CD4-positive, alpha-beta T cell treated with Interleukin-4 for 1 hour (primary cell): ENCODE data around the gene CRADD.

Experiments used
- DNase-seq, 2 donors: peaks; one replicate each; pipeline ENCODE4 v3.0.0-alpha.2; 2020 to 2022

Gene CRADD

DNA sequence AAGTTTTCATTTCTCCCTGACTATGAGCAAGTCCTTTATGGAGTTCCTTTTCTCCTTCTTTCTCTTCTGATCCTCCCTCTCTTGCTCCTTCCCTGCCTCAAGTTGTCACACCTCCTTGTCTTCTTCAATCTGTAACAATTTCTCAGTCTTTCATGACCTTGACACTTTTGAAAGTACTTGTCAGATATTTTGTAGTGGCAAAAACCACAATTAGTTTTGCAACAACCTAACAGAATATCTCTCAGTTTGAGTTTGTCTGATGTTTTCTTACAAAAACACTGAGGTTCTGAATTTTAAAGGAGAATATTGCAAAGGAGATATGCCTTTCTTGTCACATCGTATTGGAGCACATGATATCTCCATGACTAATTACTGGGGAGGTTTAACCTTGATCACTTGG, 4.1 kb upstream of the CRADD start:
- DNase-seq, result no peak

DNA sequence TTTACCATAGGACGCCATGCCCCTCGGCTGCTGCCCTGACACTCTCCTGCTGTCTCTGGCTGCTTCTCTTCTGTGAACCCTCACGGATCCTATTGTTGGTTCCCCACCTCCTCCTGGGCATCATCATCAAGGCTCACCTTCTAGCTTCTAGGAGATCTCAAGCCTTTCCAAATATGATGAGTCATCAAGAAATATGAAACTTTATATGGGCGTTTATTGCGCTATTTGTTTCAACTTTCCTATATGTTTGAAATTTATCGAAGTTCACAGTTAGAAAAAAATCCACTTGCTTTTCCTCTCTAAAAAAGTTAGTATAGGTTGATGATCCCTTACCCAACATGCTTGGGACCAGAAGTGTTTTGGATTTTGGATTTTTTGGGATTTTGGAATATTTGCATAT, 2.8 kb upstream of the CRADD start:
- DNase-seq, result no peak

DNA sequence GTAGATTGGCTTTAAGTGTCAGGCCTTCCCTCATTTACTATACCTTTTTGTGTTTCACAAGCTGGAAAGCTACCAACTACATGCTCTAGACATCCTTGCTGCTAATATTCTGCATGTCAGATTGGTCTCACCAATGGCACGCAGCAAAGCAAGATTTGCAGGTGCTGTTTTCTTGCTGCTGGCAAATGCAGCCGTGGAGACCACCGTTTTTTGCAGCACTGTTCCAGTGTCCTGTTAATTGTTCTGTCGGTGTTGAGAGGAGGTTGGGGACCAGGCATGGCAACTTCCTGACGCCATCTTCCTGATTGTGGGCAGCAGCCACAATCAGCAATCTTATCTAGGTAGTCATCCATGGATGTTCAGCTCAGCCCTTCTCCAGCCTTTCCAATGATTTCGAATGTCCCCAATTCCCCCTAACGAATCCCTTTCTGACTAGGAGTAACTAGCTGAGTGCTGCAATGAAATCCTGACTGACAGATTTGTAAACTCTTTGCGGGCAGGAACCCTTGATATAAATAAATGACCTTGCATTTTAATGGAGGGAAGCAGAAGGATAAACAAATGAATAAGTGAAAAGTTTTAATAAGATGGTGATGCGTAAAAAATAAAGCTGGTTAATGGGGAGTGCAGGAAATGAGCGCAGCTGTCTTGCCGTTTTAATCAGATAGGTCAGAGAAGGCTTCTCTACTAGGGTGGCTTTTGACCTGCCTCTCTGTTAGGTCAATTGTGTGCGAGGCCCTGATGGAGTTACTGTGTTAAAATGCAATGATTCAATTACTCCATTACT, 574 bp upstream of the CRADD start:
- no peak for DNase-seq

GRCh38 chr12:93678779-93679178, 1.6 kb downstream of the CRADD start:
- no peak for DNase-seq

GRCh38 chr12:93679308-93679925, 2.2 kb downstream of the CRADD start:
- DNase-seq, result no peak

GRCh38 chr12:93680006-93680405, 2.8 kb downstream of the CRADD start:
- DNase-seq, result no peak

GRCh38 chr12:93682846-93683261, 5.7 kb downstream of the CRADD start:
- DNase-seq, result no peak

GRCh38 chr12:93683410-93683809, 6.2 kb downstream of the CRADD start:
- no peak for DNase-seq

- DNase-seq, result no peak
Observed at GRCh38 chr12:93684716-93685115, 7.5 kb downstream of the CRADD start.

- no peak for DNase-seq
Observed at GRCh38 chr12:93686572-93687356, 9.6 kb downstream of the CRADD start.

DNA sequence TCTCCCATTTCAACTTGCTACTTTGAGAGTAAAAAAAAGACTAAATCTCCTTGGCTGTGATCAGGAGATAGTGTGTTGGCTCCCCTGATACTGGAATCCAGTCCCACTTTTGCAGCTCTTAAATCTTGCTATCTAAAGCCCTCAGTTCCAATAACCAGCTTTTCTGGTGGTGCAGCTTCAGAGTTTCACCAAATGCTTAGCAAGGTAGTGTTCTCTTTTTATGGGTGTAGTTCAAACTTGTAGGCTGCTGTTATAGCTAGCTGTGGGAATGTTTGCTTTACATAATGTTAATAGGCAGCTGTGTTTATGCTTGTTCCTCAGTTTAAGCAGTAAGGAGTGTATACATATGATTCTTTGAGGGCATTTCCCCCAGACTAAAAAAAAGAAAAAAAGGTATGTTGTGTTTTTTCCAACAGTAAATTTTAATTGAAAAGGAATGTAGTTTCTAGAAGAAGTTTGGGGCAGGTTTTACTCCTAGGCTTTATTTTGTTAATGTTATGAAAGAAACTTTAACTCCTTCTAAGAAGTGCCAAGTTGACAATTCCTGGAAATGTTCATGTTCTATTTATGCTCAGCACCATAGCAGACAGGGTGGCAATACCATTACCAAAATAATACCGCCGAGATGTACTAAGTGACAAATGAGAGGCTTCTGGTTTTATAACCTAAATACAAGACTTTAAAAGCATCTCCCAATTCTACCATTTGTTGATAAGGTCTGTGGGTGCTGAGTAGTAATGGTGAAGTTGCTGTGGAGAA, 12.1 kb downstream of the CRADD start:
- no peak for DNase-seq

DNA sequence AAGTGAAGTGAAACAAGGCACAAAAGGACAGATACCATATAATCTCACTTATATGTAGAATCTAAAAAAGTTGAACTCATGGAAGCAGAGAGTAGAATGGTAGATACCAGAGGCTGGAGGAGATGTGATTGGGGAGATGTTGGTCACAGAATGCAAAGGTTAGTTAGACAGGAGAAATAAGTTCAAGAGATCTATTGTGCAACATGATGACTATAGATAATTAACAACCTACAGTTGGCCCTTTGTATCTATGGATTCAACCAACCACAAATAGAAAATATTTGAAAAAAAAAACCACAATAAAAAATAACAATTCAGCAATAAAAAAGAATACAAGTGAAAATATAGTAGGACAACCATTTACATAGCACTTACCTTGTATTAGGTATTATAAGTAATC, 19.3 kb downstream of the CRADD start:
- DNase-seq, result no peak

DNA sequence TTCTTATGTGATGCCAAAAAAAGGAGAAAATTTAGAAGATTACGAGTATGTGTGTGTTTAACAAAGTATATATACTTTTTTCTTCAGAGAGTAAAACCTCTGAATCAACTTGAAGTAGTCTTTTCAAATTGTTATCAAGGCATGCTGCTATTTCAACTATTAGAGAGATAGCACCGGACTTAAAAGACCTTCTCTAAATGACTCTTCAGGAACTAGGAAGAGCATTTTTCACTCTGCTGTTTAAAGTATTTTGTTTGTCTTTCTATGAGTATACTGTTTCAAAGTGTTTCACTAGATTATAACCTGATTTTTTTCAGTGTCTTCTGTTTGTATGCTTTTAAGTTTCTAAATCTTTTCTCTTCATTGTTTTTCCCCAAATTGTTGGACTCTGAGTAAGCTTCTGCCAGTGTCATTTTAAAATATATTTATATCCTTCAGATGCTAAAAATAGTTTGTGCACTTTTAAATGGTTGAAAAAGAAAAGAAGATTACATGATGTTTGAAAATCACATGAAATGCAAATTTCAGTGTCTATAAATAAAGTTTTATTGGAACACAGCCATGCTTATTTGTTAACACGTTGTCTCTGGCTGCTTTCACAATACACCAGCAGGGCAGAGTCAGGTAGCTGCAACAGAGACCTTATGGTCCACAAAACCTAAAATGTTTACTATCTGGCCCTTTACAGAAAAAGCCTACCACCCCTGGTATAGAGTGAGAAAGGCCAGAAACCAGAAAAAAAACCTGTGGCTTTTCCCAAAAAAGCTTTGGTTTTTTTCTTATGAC, 21.3 kb downstream of the CRADD start:
- DNase-seq, result no peak

DNA sequence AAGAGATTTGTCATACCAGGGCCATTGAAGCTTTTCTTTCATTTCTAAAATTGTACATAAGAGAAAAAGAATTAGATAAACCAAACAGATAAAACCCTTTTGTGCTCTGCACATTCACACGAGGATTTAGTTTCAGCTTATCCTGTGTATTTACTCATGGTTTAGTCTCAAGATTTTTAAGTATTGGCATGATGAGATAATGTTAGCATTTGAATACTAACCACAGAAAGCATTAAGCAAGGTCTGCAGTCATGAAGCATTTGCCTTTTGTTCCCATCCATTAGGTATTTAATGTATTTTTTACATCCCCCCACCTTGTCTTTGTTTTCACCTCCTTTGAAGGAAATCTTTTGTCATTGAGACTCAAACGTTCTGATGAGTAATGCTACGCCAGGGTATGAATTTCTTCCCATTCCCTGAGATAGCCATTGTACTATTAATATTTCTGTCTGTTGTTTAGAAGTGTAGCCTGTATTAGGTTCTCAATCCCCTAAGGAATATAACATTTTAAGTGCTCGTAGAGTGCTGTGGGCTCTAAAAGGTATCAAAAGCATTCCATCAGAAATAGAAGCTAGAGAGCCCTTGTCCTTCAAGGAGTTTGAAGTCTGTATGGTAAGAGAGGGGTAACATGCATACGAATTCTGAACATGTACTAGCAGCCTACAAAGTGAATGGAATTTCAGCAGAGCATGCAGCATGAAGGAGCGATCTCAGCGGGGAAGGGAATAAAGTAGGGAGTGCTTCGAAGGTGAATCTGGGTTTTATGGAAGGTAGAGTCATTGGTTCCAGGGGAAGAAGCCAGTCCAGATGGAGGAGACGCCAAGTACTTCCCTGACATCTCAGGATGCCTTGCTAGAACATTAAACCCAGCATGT, 22.3 kb downstream of the CRADD start:
- DNase-seq, result no peak

DNA sequence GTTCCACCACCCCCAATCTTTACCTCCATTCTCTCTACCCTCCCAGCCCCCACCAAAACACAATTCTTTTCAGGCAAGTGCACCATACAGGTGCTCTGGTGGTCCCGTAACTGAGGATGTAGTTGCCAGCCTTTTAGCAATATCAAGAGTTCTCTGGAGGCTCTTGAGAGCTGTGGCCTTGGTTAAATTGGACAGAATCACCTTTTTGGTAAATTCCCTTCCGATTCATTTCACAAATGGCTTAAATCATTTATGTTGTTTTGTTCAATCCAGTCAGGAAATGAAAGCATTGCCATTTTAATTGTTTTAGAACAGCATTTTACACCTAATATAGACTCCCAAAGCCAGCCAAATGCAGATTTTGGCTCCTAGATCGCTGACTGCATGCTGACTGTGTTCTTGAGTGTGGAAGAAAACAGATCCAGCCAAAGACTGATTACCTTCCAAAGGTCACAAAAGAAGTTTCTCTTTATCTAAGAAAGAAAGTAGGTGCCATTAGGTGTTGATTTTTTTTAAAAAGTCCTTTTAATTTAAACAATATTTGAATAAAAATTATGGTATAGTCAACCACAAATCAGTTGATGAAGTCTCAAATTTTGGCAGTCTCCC, 25.6 kb downstream of the CRADD start:
- DNase-seq, result no peak

DNA sequence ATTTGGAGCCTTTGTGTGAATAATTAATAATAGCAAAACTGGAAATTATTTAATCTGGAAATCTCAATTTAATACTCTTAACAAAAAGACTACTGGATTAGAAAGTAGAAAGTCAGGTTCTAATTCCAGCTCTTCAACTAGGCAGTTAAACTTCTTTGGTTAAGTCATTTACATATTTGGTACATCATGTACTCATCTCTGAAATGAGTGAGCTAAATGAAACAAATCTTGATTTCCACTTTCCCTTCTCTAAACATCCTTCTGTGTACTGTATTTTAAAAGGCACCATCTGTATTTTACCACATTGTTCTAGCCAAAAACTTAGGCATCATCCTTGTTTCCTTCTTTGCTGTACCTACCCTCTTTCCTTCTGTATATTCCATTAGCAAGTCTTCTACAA, 26.9 kb downstream of the CRADD start:
- DNase-seq, result no peak

DNA sequence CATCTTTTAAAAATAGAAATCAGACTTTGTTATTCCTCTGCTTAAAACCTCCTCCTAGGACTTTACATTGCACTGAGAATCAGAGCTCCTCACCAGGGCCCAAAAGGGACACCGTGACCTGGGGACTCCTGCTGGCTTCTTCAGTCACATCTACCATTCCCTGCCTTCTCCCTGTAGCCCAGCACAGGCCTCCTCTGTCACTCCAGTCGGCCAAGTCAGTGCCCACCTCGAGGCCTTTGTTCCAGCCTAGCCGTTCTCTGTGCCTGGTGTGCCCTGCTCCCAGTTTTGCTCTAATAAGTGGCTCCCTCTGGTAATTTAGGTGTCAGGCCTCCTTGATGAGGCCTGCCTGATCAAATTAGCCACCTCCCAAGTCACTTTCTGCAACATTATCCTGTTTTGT, 27.4 kb downstream of the CRADD start:
- DNase-seq, result no peak

DNA sequence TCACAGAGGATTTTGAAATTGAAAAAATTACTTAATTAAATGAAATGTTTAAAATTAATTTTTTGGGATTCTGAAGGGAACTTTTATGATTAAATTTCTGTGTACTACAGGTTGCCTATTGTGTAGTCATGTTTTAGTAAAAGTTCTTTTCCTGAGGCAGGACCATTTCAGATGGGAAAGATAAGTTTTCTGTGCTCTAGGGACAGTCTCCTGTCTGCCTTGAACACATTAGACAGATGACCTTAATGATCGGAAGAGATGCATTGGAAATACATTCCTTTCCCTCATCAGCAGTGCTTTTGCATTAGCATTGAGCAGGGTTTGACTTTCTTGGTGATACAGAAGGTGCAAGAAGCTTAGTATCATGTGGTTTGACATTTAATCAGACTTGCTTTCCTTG, 28.1 kb downstream of the CRADD start:
- no peak for DNase-seq

- DNase-seq, result no peak
Observed at GRCh38 chr12:93706387-93706786, 29.2 kb downstream of the CRADD start.

DNA sequence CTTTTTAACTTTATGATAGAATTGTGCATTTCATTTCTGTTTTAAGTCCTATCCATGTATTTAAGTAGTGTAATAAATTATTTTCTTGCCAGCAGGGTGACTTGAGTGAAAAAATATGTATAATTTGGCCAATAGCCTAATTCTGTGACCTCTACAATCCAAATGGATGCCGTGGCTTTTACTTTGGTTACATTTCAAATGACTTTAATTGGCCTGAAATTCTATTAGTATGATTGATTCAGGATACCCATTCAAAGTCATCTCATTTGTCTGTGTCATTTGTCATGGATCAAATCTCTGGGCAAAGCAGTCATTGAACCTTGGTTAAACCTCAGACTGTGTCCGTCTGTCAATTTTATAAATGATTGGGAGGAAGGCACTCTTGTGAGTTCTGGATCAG, 29.6 kb downstream of the CRADD start:
- DNase-seq, result no peak

DNA sequence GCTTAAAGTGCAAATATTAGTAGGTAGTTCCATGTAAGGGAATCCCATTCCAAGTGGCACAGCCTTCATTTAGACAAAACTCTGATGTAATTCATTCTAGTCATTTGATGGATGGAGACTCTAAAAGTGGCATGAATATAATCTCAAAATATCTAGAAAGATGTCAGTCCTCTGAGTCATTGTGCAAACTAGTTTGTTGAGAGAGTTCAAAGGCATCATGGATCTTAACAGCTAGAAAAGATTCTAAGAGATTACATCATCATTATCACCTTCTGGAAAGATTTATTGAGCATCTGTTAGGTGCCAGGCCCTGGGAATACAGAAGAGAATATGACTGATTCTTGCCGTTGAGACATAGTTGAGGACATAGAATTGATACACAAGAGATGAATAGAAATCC, 30.7 kb downstream of the CRADD start:
- DNase-seq, result no peak
